GM21367 (cell line): ENCODE measurements around the gene RHBDL1.
"Not testable (repeated sequence)": the region's sequence is repeated elsewhere in the genome, so short reads cannot be mapped to it uniquely, and the experiment has no call there.

Experiments used
- ATAC-seq: cut with Tn5 transposase; IDR thresholded peaks from one replicate; pipeline ENCODE4 v1.9.1; 2021; ENCODE audit not compliant: unreplicated experiment

RHBDL1 gene

GRCh38 chr16:684071-684794 is 8.8 kb downstream of the RHBDL1 start, which contains the start of gene JMJD8:
TSS of gene JMJD8 (minus strand) at chr16:684334. CDS start at chr16:684319, 15 bp downstream.
- peak; percentile 56 for ATAC-seq

GRCh38 chr16:684961-685696 is 9.7 kb downstream of the RHBDL1 start:
- no peak for ATAC-seq

GRCh38 chr16:685967-686366 is 10.5 kb downstream of the RHBDL1 start:
- no peak for ATAC-seq

- no peak for ATAC-seq
Measured at GRCh38 chr16:686459-687260, 11.2 kb downstream of the RHBDL1 start.

GRCh38 chr16:687499-687898 is 12.0 kb downstream of the RHBDL1 start:
- ATAC-seq: no peak

GRCh38 chr16:689175-689897 is 13.9 kb downstream of the RHBDL1 start:
- no peak for ATAC-seq

GRCh38 chr16:691242-691641 is 15.8 kb downstream of the RHBDL1 start:
- ATAC-seq: not testable (repeated sequence)

- no peak for ATAC-seq
Measured at GRCh38 chr16:692356-693108, 17.1 kb downstream of the RHBDL1 start.

GRCh38 chr16:693364-693763 is 17.9 kb downstream of the RHBDL1 start:
- no peak for ATAC-seq

- no peak for ATAC-seq
Measured at GRCh38 chr16:693766-694165, 18.3 kb downstream of the RHBDL1 start.

- no peak for ATAC-seq
Measured at GRCh38 chr16:694187-694862, 18.9 kb downstream of the RHBDL1 start.

GRCh38 chr16:694863-695354 is 19.4 kb downstream of the RHBDL1 start:
- no peak for ATAC-seq

GRCh38 chr16:695355-696089 is 20.1 kb downstream of the RHBDL1 start:
- ATAC-seq: no peak

GRCh38 chr16:698911-699671 is 23.6 kb downstream of the RHBDL1 start:
- ATAC-seq: no peak

- no peak for ATAC-seq
Measured at GRCh38 chr16:700684-701584, 25.5 kb downstream of the RHBDL1 start.

GRCh38 chr16:702341-702740 is 26.9 kb downstream of the RHBDL1 start:
- ATAC-seq: no peak

- ATAC-seq: no peak
Measured at GRCh38 chr16:703406-703805, 27.9 kb downstream of the RHBDL1 start.
